OCI-LY7 (cell line): ENCODE results near the gene MKI67. TPM values are rescaled to one million over a fixed set of nuclear protein-coding genes. Genes with fewer than 3 reads are reported as not detected.

ENCODE experiments used
- BruUV-seq: library from RNA; stranded (reverse); fragments of 400-500 nt; replicated peaks from 2 replicates; lab custom pipeline; 2021; lab: Mats Ljungman, UMichigan
- CTCF ChIA-PET: fragments of 300-600 bp; sonication (Branson Sonifier 250); formaldehyde crosslinking; loops from one replicate; lab custom pipeline; 2022; ENCODE audit warnings: antibody characterized with exemption; ENCODE audit not compliant: unreplicated experiment; lab: Charles Lee
- POLR2A ChIA-PET: fragments of 300-600 bp; sonication (Branson Sonifier 250); formaldehyde crosslinking; loops from one replicate; lab custom pipeline; 2022; ENCODE audit warnings: antibody characterized with exemption; lab: Charles Lee
- DNase-seq: peaks from one replicate; pipeline ENCODE4 v3.0.0-alpha.2; 2015; ENCODE audit warnings: low spot score
- H2AFZ ChIP-seq: fragments of 200-600 bp; sonication (generic), shearing (Covaris generic); 2 replicates; pipeline ENCODE4 v1.6.1; 2014; ENCODE audit warnings: mild to moderate bottlenecking, antibody characterized with exemption, low read length, moderate library complexity
- H3K27ac ChIP-seq: fragments of 200-600 bp; sonication (generic); 2 replicates; pipeline ENCODE4 v1.5.1; 2014; ENCODE audit warnings: mixed run types, low read depth, mild to moderate bottlenecking, moderate library complexity, low read length, inconsistent platforms; ENCODE audit not compliant: poor library complexity, severe bottlenecking
- H3K36me3 ChIP-seq: fragments of 200-600 bp; sonication (generic); 2 replicates; pipeline ENCODE4 v1.6.1; 2014; ENCODE audit warnings: mild to moderate bottlenecking, antibody characterized with exemption, low read length, moderate library complexity, mixed read lengths; ENCODE audit not compliant: insufficient read depth
- H3K4me1 ChIP-seq: fragments of 200-600 bp; sonication (generic); 2 replicates; pipeline ENCODE4 v1.5.1; 2014; ENCODE audit warnings: mild to moderate bottlenecking, low read length; ENCODE audit not compliant: insufficient read depth, poor library complexity, severe bottlenecking
- H3K4me2 ChIP-seq: fragments of 200-600 bp; sonication (generic); 2 replicates; pipeline ENCODE4 v1.6.1; 2014; ENCODE audit warnings: mild to moderate bottlenecking, low read length
- H3K4me3 ChIP-seq: fragments of 200-600 bp; sonication (generic); 2 replicates; pipeline ENCODE4 v1.5.1; 2014; ENCODE audit warnings: mild to moderate bottlenecking, low read depth, low read length; ENCODE audit not compliant: poor library complexity, severe bottlenecking
- H3K79me2 ChIP-seq: fragments of 200-600 bp; sonication (generic); 2 replicates; pipeline ENCODE4 v1.6.1; 2016; ENCODE audit warnings: low read depth, mild to moderate bottlenecking, low read length, moderate library complexity, mixed read lengths; ENCODE audit not compliant: insufficient read depth
- H3K9me2 ChIP-seq: fragments of 200-600 bp; sonication (generic); 2 replicates; pipeline ENCODE4 v1.6.1; 2016; ENCODE audit warnings: mild to moderate bottlenecking, low read length, mixed read lengths; ENCODE audit not compliant: insufficient read depth
- H3K9me3 ChIP-seq: fragments of 200-600 bp; sonication (generic); 2 replicates; pipeline ENCODE4 v1.6.1; 2014; ENCODE audit warnings: mild to moderate bottlenecking, mixed run types, low read length, mixed read lengths
- H4K20me1 ChIP-seq: fragments of 200-600 bp; sonication (generic); 2 replicates; pipeline ENCODE4 v1.6.1; 2014; ENCODE audit warnings: mild to moderate bottlenecking, antibody characterized with exemption, low read length, moderate library complexity, mixed read lengths; ENCODE audit not compliant: insufficient read depth
- EZH2phosphoT487 ChIP-seq: fragments of 200-600 bp; sonication (generic); IDR thresholded peaks from 2 replicates; pipeline ENCODE4 v1.6.1; 2018; ENCODE audit warnings: low read depth, borderline replicate concordance, mild to moderate bottlenecking, mixed run types, antibody characterized with exemption, low read length, moderate library complexity, mixed read lengths
- intact Hi-C: fragments of 100-400 bp; cut with micrococcal nuclease; formaldehyde crosslinking; loops from one replicate; pipeline ENCODE4 v1.10.0; 2022; ENCODE audit not compliant: unreplicated experiment
- total RNA-seq, 2 experiments: library from RNA; depleted of rRNA in 1 of 2; stranded (reverse); fragments of >200 nt in 1 of 2; shearing (Covaris generic) in 1 of 2; gene quantifications; 2 replicates each; pipeline ENCODE4 v1.2.3, GENCODE V29; 2014 to 2022
- TF ChIP-seq, protein P1 (sequence below): fragments of 200-600 bp; sonication (generic); conservative IDR thresholded peaks from 2 replicates; pipeline ENCODE4 v1.5.1; 2014; ENCODE audit warnings: mild to moderate bottlenecking, antibody characterized with exemption, low read length, moderate library complexity, mixed read lengths

Gene MKI67
- total RNA-seq, 2 experiments from 2014 or later = 139 to 192 TPM

DNA sequence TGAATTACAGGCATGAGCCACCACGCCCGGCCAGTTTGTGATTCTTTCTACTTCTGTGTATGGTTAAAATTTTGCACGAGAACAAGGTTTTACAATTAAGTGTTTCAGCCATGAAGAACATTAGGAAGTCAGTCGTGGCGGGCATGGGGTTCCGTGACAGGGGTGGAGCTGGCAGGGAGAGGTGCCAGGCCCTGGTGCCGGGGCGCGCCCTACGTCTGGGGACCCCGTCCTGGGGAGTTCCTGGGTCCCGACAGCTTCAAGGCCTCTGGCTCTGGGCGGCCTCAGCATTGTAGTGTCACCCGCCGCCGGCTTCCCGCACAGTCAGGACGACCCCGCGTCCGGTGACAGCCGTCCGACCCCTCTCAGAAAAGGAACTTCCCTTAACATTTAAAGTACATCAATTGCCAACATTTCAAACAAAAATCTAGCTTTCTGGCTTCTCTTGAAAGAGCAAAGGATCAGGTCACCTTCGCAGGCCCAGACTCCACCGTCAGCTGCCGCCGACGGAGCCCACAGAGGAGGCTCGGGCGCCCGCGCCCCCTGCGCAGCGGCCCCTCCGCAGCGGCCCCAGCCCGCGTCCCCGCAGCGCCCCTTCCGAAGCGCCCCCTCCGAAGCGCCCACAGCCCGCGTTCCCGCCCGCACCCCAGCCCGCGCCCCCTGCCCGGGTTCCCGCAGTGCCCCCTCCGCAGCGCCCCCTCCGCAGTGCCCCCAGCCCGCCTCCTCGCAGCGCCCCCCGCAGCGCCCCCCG is 23.2 kb upstream of the MKI67 start:
- Histone ChIP-seq H3K4me1 (peaks cover 10% of the 10 kb centered on the region), H3K36me3 (no peaks in the 10 kb centered on the region), H3K9me3 (no peaks in the 10 kb centered on the region), H3K4me3 (no peak overlapping the region), H4K20me1 (no peaks in the 10 kb centered on the region), H3K79me2 (no peaks in the 10 kb centered on the region), H3K27ac (no peak overlapping the region), H3K9me2 (no peaks in the 10 kb centered on the region), H2AFZ (no peak overlapping the region), H3K4me2 (no peak overlapping the region)
- TF ChIP-seq EZH2phosphoT487 = no peak
- TF ChIP-seq, protein P1, sequence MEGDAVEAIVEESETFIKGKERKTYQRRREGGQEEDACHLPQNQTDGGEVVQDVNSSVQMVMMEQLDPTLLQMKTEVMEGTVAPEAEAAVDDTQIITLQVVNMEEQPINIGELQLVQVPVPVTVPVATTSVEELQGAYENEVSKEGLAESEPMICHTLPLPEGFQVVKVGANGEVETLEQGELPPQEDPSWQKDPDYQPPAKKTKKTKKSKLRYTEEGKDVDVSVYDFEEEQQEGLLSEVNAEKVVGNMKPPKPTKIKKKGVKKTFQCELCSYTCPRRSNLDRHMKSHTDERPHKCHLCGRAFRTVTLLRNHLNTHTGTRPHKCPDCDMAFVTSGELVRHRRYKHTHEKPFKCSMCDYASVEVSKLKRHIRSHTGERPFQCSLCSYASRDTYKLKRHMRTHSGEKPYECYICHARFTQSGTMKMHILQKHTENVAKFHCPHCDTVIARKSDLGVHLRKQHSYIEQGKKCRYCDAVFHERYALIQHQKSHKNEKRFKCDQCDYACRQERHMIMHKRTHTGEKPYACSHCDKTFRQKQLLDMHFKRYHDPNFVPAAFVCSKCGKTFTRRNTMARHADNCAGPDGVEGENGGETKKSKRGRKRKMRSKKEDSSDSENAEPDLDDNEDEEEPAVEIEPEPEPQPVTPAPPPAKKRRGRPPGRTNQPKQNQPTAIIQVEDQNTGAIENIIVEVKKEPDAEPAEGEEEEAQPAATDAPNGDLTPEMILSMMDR = no peak
- intact Hi-C loops = loop anchor here (1.0 to 10.0 kb wide), 2 partner anchors 71 to 435 kb away; no protein-coding TSS in a partner anchor
- POLR2A ChIA-PET = no interaction called here
- CTCF ChIA-PET = no interaction called here
- BruUV-seq = no TSS peak
- no peak for DNase-seq

DNA sequence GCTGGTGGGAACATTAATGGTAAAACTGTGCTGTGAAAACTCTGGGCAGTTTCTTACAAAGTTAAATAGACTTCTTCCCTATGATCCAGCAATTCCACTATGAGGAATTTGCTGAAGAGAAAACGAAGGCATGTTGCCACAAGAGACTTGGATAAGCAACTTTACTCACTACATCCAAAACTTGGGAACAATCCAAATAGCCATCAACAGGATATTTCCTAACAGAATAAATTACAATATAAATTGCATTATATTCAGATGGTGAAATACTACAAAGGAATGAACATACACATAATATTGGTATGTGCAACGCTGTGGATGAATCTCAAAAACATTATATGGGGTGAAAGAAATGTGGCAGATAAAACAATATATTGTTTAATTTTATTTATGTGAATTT is 21.4 kb upstream of the MKI67 start:
- H3K4me3 ChIP-seq = no peak overlapping the region
- no TSS peak for BruUV-seq
- H3K4me1 ChIP-seq = peaks cover 10% of the 10 kb centered on the region
- H3K4me2 ChIP-seq = peak overlapping the region; percentile 29
- no peaks in the 10 kb centered on the region for H4K20me1 ChIP-seq
- DNase-seq = no peak
- no peak for TF ChIP-seq EZH2phosphoT487
- TF ChIP-seq, protein P1 = no peak
- H3K9me3 ChIP-seq = no peaks in the 10 kb centered on the region
- no peaks in the 10 kb centered on the region for H3K9me2 ChIP-seq
- H3K27ac ChIP-seq = no peak overlapping the region
- intact Hi-C loops = no loop called here
- H2AFZ ChIP-seq = no peak overlapping the region
- CTCF ChIA-PET = no interaction called here
- POLR2A ChIA-PET = no interaction called here
- H3K79me2 ChIP-seq = no peaks in the 10 kb centered on the region
- no peaks in the 10 kb centered on the region for H3K36me3 ChIP-seq

DNA sequence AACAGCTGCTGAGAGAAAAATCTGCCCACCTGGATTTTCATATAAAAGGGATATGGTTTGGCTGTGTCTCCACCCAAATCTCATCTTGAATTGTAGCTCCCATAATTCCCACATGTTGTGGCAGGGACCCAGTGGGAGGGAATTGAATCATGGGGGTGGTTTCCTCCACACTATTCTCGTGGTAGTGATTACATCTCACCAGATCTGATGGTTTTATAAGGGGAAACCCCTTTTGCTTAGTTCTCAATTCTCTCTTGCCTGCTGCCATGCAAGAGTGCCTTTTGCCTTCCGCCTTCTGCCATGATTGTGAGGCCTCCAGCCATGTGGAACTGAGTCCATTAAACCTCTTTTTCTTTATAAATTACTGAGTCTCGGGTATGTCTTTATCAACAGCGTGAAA is 20.8 kb upstream of the MKI67 start:
- Histone ChIP-seq H3K4me1 (peaks cover 10% of the 10 kb centered on the region), H3K9me2 (no peaks in the 10 kb centered on the region), H3K79me2 (no peaks in the 10 kb centered on the region), H3K4me3 (no peak overlapping the region), H3K9me3 (no peaks in the 10 kb centered on the region), H3K36me3 (no peaks in the 10 kb centered on the region), H3K27ac (no peak overlapping the region), H2AFZ (no peak overlapping the region), H3K4me2 (peak overlapping the region; percentile 29; the same call in 1 of the 2 replicates), H4K20me1 (no peaks in the 10 kb centered on the region)
- CTCF ChIA-PET = no interaction called here
- BruUV-seq = no TSS peak
- POLR2A ChIA-PET = interaction anchor here (1.2 kb wide), 1 partner anchor 23 kb away, joined by 3 read pairs; no protein-coding TSS in a partner anchor
- TF ChIP-seq, protein P1 = no peak
- no peak for TF ChIP-seq EZH2phosphoT487
- DNase-seq = peak; percentile 42
- intact Hi-C loops = no loop called here
